H4 (cell line): ENCODE data around the gene RAP2B. TPM values are rescaled to one million over a fixed set of nuclear protein-coding genes. Genes with fewer than 3 reads are reported as not detected.
"Not testable (repeated sequence)": the region's sequence is repeated elsewhere in the genome, so short reads cannot be mapped to it uniquely, and the experiment has no call there.

Source experiments
- DNase-seq: peaks from one replicate; pipeline ENCODE4 v3.0.0-alpha.2; 2015; ENCODE audit warnings: low spot score
- total RNA-seq: library from RNA; depleted of rRNA; stranded (reverse); fragments of >200 nt; shearing (Covaris generic); gene quantifications from 2 replicates; pipeline ENCODE4 v1.2.3, GENCODE V29; 2014; rRNA removed

The RAP2B gene
- total RNA-seq, result 15.7 TPM in 2 replicates

- peak; percentile 93 for DNase-seq
Observed at GRCh38 chr3:153161714-153162512, at the start of gene RAP2B. Gene RAP2B, plus strand, starts transcription at chr3:153162226. Its CDS starts 468 bp downstream, at chr3:153162694.

GRCh38 chr3:153113541-153113940 is 48.5 kb upstream of the RAP2B start:
- DNase-seq, result no peak

- not testable (repeated sequence) for DNase-seq
Observed at GRCh38 chr3:153114270-153114669, 47.8 kb upstream of the RAP2B start.

GRCh38 chr3:153115326-153115725 is 46.7 kb upstream of the RAP2B start:
- no peak for DNase-seq

- DNase-seq, result no peak
Observed at GRCh38 chr3:153127788-153128187, 34.2 kb upstream of the RAP2B start.

- DNase-seq, result no peak
Observed at GRCh38 chr3:153129426-153129825, 32.6 kb upstream of the RAP2B start.

GRCh38 chr3:153129866-153130265 is 32.2 kb upstream of the RAP2B start:
- DNase-seq, result no peak

GRCh38 chr3:153130312-153130977 is 31.6 kb upstream of the RAP2B start:
- DNase-seq, result no peak

GRCh38 chr3:153137626-153138025 is 24.4 kb upstream of the RAP2B start:
- DNase-seq, result no peak

- DNase-seq, result peak; percentile 99
Observed at GRCh38 chr3:153138276-153139210, 23.5 kb upstream of the RAP2B start.

GRCh38 chr3:153142961-153143360 is 19.1 kb upstream of the RAP2B start:
- DNase-seq, result no peak

GRCh38 chr3:153144071-153144470 is 18.0 kb upstream of the RAP2B start:
- DNase-seq, result no peak

GRCh38 chr3:153144779-153145178 is 17.2 kb upstream of the RAP2B start:
- peak; percentile 62 for DNase-seq

- no peak for DNase-seq
Observed at GRCh38 chr3:153145454-153145853, 16.6 kb upstream of the RAP2B start.

GRCh38 chr3:153146191-153147053 is 15.6 kb upstream of the RAP2B start:
- DNase-seq, result no peak

GRCh38 chr3:153150991-153151390 is 11.0 kb upstream of the RAP2B start:
- DNase-seq, result no peak

- not testable (repeated sequence) for DNase-seq
Observed at GRCh38 chr3:153155786-153156185, 6.2 kb upstream of the RAP2B start.

- DNase-seq, result no peak
Observed at GRCh38 chr3:153158189-153158588, 3.8 kb upstream of the RAP2B start.

- no peak for DNase-seq
Observed at GRCh38 chr3:153158961-153159735, 2.9 kb upstream of the RAP2B start.

GRCh38 chr3:153159771-153160397 is 2.1 kb upstream of the RAP2B start:
- no peak for DNase-seq
